Panc1 (cell line): ENCODE data around the gene LOXL3. TPM values are rescaled to one million over a fixed set of nuclear protein-coding genes. Genes with fewer than 3 reads are reported as not detected.

ENCODE experiments used
- ATAC-seq: fragments of 200-7000 bp; cut with Tn5 transposase; 2 replicates; pipeline ENCODE4 v1.9.1; 2020; ENCODE audit warnings: mild to moderate bottlenecking, moderate library complexity
- BruUV-seq: library from RNA; stranded (reverse); fragments of 400-500 nt; replicated peaks from 2 replicates; lab custom pipeline; 2021; lab: Mats Ljungman, UMichigan
- CTCF ChIA-PET: fragments of 300-600 bp; sonication (Branson Sonifier 250); formaldehyde crosslinking; loops from one replicate; lab custom pipeline; 2022; ENCODE audit warnings: antibody characterized with exemption; lab: Charles Lee
- POLR2A ChIA-PET: fragments of 300-600 bp; sonication (Branson Sonifier 250); formaldehyde crosslinking; loops from one replicate; lab custom pipeline; 2022; ENCODE audit warnings: antibody characterized with exemption; lab: Charles Lee
- DNase-seq: peaks from one replicate; pipeline ENCODE4 v3.0.0-alpha.2; 2010; ENCODE audit warnings: low read depth, low spot score
- H3K27ac ChIP-seq: 2 replicates; pipeline ENCODE4 v1.5.1; 2011; ENCODE audit warnings: mild to moderate bottlenecking, low read length, inconsistent platforms
- H3K27me3 ChIP-seq: fragments of 200-500 bp; sonication (Bioruptor generic); 2 replicates; pipeline ENCODE4 v1.6.0; 2014; ENCODE audit warnings: low read length, inconsistent platforms; ENCODE audit not compliant: control insufficient read depth, insufficient read depth
- H3K36me3 ChIP-seq: fragments of 200-500 bp; sonication (Bioruptor generic); 2 replicates; pipeline ENCODE4 v1.5.1; 2014; ENCODE audit warnings: inconsistent platforms, mild to moderate bottlenecking, low read length, moderate library complexity; ENCODE audit not compliant: control insufficient read depth, insufficient read depth
- H3K4me1 ChIP-seq: 2 replicates; pipeline ENCODE4 v1.5.1; 2011; ENCODE audit warnings: inconsistent platforms, mild to moderate bottlenecking, low read length, moderate library complexity; ENCODE audit not compliant: control insufficient read depth, insufficient read depth
- H3K4me3 ChIP-seq, 2 experiments: 2 replicates each; pipeline ENCODE4 v1.5.1; 2011 to 2012; ENCODE audit warnings: low read depth in 2 of 2, low read length in 2 of 2, mild to moderate bottlenecking in 2 of 2, inconsistent platforms in 1 of 2, moderate library complexity in 1 of 2
- H3K9me3 ChIP-seq: fragments of 200-500 bp; sonication (Bioruptor generic); 2 replicates; pipeline ENCODE4 v1.5.1; 2014; ENCODE audit warnings: low read depth, mild to moderate bottlenecking, inconsistent platforms, low read length, moderate library complexity; ENCODE audit not compliant: control insufficient read depth, insufficient read depth
- CTCF ChIP-seq: fragments of 450-650 bp; IDR thresholded peaks from 2 replicates; pipeline ENCODE4 v1.5.1; 2017; ENCODE audit warnings: mild to moderate bottlenecking
- POLR2AphosphoS5 ChIP-seq: IDR thresholded peaks from 2 replicates; pipeline ENCODE4 v1.6.1; 2012; ENCODE audit warnings: mild to moderate bottlenecking, low read depth, low read length, moderate library complexity
- REST ChIP-seq, 2 experiments: IDR thresholded peaks; 2 replicates each; pipeline ENCODE4 v1.6.1; 2011 to 2012; ENCODE audit warnings: low read depth in 2 of 2, control low read depth in 1 of 2, low read length in 1 of 2, mild to moderate bottlenecking in 1 of 2, moderate library complexity in 1 of 2; ENCODE audit not compliant: insufficient read depth in 1 of 2
- SIN3A ChIP-seq: IDR thresholded peaks from 2 replicates; pipeline ENCODE4 v1.6.1; 2012; ENCODE audit warnings: low read depth, mild to moderate bottlenecking, low read length, moderate library complexity, borderline replicate concordance; ENCODE audit not compliant: insufficient read depth
- TCF7L2 ChIP-seq: IDR thresholded peaks from 2 replicates; pipeline ENCODE4 v1.6.1; 2011; ENCODE audit warnings: mild to moderate bottlenecking, low read depth, low read length, inconsistent platforms
- in situ Hi-C: cut with HindIII; loops from 2 replicates; pipeline ENCODE4 v1.10.0; 2016; ENCODE audit warnings: low sequenced_read_pairs, low pct_unique_long_range_greater_than_20kb
- intact Hi-C: fragments of 100-400 bp; cut with micrococcal nuclease; formaldehyde crosslinking; loops from one replicate; pipeline ENCODE4 v1.10.0; 2022; ENCODE audit not compliant: unreplicated experiment
- total RNA-seq: library from RNA; stranded (reverse); gene quantifications from one replicate; pipeline ENCODE4 v1.2.1, GENCODE V29; 2021; ENCODE audit not compliant: unreplicated experiment

LOXL3 gene
- total RNA-seq, 1 experiment from 2014 or later: 1.0 TPM

GRCh38 chr2:74540291-74540690, 13.5 kb downstream of the LOXL3 start:
- in situ Hi-C loops: no loop called here
- ATAC-seq: no peak
- no TSS peak for BruUV-seq
- Histone ChIP-seq H3K27ac (no peak overlapping the region), H3K9me3 (no peaks in the 10 kb centered on the region), H3K4me1 (no peaks in the 10 kb centered on the region), H3K27me3 (no peaks in the 10 kb centered on the region; the same call in 1 of the 2 replicates), H3K4me3 (no peak overlapping the region), H3K36me3 (no peaks in the 10 kb centered on the region)
- POLR2A ChIA-PET: no interaction called here
- TF ChIP-seq SIN3A (no peak), POLR2AphosphoS5 (no peak), TCF7L2 (no peak), CTCF (no peak), REST (IDR thresholded peaks at IDR 0.05; ENCODE audit: insufficient read depth in 1 of 2, low read depth in 2 of 2, low read length in 1 of 2) (no peak)
- CTCF ChIA-PET: no interaction called here
- intact Hi-C loops: no loop called here
- DNase-seq: no peak

GRCh38 chr2:74538881-74539339, 14.8 kb downstream of the LOXL3 start:
- ATAC-seq (no peak), DNase-seq (no peak)
- ChIA-PET CTCF (no interaction called here), POLR2A (interaction anchor here (0.6 kb wide), 1 partner anchor 37 kb away, joined by 3 read pairs; no protein-coding TSS in a partner anchor)
- Histone ChIP-seq H3K36me3 (no peaks in the 10 kb centered on the region), H3K4me3 (no peak overlapping the region), H3K27ac (no peak overlapping the region), H3K9me3 (no peaks in the 10 kb centered on the region), H3K27me3 (no peaks in the 10 kb centered on the region; the same call in 1 of the 2 replicates), H3K4me1 (no peaks in the 10 kb centered on the region)
- intact Hi-C loops: no loop called here
- in situ Hi-C loops: no loop called here
- no TSS peak for BruUV-seq
- TF ChIP-seq TCF7L2: no peak
- no peak for TF ChIP-seq CTCF
- TF ChIP-seq POLR2AphosphoS5: no peak
- TF ChIP-seq REST (IDR thresholded peaks at IDR 0.05; ENCODE audit: insufficient read depth in 1 of 2, low read depth in 2 of 2, low read length in 1 of 2): no peak
- TF ChIP-seq SIN3A: no peak
